HG03521 (cell line): ENCODE measurements around the gene BTBD7.

Experiments used
- ATAC-seq: cut with Tn5 transposase; IDR thresholded peaks from one replicate; pipeline ENCODE4 v1.9.1; 2021; ENCODE audit warnings: mild to moderate bottlenecking, moderate library complexity; ENCODE audit not compliant: unreplicated experiment

Gene BTBD7

DNA sequence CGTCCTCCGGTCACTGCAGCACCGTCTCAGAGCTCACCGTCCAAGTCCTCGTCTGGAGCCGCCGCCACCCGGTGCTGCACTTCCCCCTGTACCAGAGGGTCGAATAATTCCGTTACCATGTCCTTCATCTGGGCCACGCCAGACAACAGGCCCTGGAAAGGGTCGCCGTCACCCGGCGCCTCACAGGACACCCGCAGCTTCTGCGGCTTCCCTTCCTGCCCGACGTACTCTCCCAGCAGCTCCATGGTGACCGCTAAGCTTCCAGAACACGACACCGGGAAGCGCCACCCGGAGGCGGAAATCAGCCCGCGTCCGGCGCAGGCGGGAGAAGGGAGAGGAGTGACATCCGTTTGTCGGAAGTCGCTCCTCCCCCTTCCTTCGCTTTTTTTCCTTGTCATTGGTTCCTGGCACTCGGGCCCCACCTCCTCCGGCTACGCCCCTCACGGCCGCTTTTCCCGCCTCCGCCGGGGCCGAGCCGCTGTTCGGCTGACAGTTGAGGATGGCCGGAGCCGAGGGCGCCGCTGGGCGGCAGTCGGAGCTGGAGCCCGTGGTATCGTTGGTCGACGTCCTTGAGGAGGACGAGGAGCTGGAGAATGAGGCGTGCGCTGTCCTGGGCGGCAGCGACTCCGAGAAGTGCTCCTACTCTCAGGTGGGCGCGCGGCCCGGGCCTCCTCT, 125.9 kb downstream of the BTBD7 start, which contains the start of the genes GON7 and UBR7:
GON7 (minus strand) TSS at position 273 of the 675 bp plus-strand sequence; CDS start at position 245, 28 bp downstream.
UBR7 (plus strand) TSS at position 464 of the 675 bp plus-strand sequence; CDS start at position 500, 36 bp downstream.
- ATAC-seq, result peak; percentile 80

DNA sequence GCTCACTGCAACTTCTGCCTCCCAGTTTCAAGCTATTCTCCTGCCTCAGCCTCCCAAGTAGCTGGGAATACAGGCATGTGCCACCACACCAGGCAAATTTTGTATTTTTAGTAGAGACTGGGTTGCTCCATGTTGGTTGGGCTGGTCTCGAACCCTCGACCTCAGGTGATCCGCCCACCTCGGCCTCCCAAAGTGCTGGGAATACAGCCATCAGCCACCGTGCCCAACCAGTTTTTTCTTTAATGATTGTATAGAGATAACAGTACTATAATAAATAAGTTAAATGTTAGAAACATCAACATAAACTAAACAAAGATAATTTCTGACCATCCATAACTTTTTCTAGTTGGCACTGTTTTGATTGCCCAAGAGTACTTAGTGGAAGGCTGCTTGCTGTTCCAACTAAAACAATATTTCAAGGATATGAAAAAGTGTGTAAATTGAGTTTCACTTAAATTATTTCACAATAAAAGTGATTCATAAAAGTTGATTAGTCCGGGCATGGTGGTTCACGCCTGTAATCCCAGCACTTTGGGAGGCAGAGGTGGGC, 131.6 kb downstream of the BTBD7 start:
- ATAC-seq, result no peak

DNA sequence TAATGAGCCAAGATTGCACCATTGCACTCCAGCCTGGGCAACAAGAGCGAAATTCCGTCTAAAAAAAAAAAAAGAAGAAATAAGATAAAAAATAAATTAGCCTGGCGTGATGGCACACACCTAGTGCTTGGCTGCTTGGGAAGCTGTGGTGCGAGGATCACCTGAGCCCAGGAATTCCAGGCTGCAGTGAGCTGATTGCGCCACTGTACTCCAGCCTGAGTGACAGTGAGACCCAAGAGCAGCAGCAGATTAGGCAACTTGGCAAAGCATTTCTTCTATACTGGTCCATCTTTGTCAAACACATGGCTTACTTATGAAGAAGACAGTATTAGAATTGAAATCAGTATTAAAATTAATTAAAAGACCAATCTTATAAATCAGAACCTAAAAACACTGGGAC, 132.3 kb downstream of the BTBD7 start:
- ATAC-seq, result no peak

DNA sequence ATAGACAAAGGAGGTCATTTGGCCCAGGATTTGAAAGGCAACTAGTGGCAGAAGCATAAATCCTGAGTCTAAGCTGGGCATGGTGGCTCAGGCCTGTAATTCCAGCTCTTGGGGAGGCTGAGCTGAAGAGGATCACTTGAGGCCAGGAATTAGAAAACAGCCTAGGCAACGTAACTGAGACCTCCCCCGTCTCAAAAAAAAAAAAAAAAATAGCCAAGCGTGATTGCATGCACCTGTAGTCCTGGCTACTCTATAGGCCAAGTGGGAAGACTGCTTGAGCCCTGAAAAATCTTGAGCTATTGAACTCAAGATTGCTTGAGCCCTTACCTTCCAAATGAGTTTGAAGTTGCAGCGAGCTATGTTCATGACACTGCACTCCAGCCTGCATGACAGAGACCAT, 133.8 kb downstream of the BTBD7 start:
- no peak for ATAC-seq

DNA sequence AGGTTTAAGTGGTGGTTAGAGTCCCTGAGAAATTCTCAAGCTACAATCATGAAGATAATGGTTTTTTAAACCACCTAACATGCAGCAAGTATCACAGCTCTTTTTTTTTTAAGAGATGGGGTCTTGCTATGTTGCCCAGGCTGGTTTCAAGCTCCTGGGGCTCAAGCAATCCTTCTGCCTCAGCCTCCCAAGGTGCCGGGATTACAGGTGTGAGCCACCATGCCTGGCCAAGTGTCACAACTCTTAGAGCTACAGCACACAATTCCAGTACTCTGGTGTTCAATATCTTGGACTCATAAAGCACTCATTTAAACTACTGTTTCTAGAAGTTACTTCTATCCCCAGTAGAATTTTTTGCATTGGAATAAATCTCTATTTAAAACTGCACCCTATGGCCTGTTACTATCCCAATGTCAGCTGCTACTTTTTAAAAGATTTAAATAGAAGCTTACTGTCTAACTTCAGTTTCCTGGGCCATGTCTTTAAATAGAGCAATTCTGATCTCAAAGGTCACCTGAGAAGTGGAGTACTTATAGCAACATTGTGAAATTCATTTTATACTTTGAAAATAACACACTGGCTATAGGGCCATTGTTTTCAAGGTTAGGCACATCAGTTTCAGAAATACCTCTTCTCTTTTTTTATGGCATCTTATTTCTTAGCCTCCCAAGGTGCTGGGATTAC, 137.4 kb downstream of the BTBD7 start:
- no peak for ATAC-seq
